C4-2B (cell line): ENCODE data around the gene ZER1.
A peak's percentile ranks its signal among the peaks of the same experiment; 100 is the strongest.

Source experiments
- H3K27ac ChIP-seq: fragments of 450-650 bp; 2 replicates; pipeline ENCODE4 v1.5.1; 2017
- CTCF ChIP-seq: fragments of 450-650 bp; conservative IDR thresholded peaks from 2 replicates; pipeline ENCODE4 v1.5.1; 2017; ENCODE audit warnings: mild to moderate bottlenecking
- ZFX ChIP-seq: fragments of 450-650 bp; IDR thresholded peaks from 2 replicates; pipeline ENCODE4 v1.6.1; 2017

Gene ZER1

GRCh38 chr9:128753627-128754026 lies 18.1 kb downstream of the ZER1 start:
- TF ChIP-seq ZFX (no peak), CTCF (no peak)
- H3K27ac ChIP-seq: no peak overlapping the region

GRCh38 chr9:128750926-128751595 lies 20.7 kb downstream of the ZER1 start:
- H3K27ac ChIP-seq: no peak overlapping the region
- TF ChIP-seq ZFX: no peak
- no peak for TF ChIP-seq CTCF

GRCh38 chr9:128747241-128747640 lies 24.5 kb downstream of the ZER1 start:
- no peak for TF ChIP-seq CTCF
- TF ChIP-seq ZFX: no peak
- H3K27ac ChIP-seq: no peak overlapping the region

- TF ChIP-seq ZFX: no peak
- TF ChIP-seq CTCF: no peak
- no peak overlapping the region for H3K27ac ChIP-seq
These were observed 28.3 kb downstream of the ZER1 start for GRCh38 chr9:128743421-128743820.

- TF ChIP-seq CTCF (no peak), ZFX (no peak)
- H3K27ac ChIP-seq: no peak overlapping the region
These were observed 29.3 kb downstream of the ZER1 start for GRCh38 chr9:128742401-128742800.

- no peak for TF ChIP-seq CTCF
- TF ChIP-seq ZFX: no peak
- H3K27ac ChIP-seq: no peak overlapping the region
These were observed 36.4 kb downstream of the ZER1 start for GRCh38 chr9:128735373-128735772.

GRCh38 chr9:128733256-128733655 lies 38.5 kb downstream of the ZER1 start:
- H3K27ac ChIP-seq: no peak overlapping the region

More at GRCh38 chr9:128733256-128733655, 38.5 kb downstream of the ZER1 start:
- TF ChIP-seq CTCF (peak; percentile 84), ZFX (no peak)
